Activated CD4-positive, CD25-positive, alpha-beta regulatory T cell treated with anti-CD3 and anti-CD28 coated beads, Interleukin-2, amount 50 U/mL, for 24 hours (primary cell): ENCODE data around the gene CYP4A22.
"Not testable (repeated sequence)": the region's sequence is repeated elsewhere in the genome, so short reads cannot be mapped to it uniquely, and the experiment has no call there.

Source experiments
- ATAC-seq, 2 donors: fragments of 150-1000 bp; cut with Tn5 transposase; one replicate each; pipeline ENCODE4 v1.10.0; 2021; ENCODE audit warnings: mild to moderate bottlenecking in 1 of 2, moderate library complexity in 1 of 2

CYP4A22 gene

DNA sequence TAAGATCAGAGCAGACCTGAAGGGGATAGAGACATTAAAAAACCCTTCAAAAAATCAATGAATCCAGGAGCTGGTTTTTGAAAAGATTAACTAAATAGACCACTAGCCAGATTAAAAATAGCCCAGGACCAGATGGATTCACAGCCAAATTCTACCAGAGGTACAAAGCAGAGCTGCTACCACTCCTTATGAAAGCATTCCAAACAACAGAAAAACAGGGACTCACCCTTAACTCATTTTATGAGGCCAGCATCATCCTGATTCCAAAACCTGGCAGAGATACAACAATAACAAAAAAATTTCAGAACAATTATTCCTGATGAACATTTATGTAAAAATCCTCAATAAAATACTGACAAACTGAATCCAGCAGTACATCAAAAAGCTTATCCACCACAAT is 19.2 kb downstream of the CYP4A22 start:
- ATAC-seq, result not testable (repeated sequence)

DNA sequence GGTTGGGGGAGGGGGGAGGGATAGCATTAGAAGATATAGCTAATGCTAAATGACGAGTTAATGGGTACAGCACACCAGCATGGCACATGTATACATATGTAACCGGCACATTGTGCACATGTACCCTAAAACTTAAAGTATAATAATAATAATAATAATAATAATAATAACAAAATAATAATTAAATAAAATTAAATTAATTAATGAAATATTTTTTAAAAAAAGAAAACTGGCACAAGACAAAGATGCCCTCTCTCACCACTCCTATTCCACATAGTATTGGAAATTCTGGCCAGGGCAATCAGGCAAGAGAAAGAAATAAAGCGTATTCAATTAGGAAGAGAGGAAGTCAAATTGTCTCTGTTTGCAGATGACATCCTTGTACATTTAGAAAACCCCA is 20.7 kb downstream of the CYP4A22 start:
- not testable (repeated sequence) for ATAC-seq

DNA sequence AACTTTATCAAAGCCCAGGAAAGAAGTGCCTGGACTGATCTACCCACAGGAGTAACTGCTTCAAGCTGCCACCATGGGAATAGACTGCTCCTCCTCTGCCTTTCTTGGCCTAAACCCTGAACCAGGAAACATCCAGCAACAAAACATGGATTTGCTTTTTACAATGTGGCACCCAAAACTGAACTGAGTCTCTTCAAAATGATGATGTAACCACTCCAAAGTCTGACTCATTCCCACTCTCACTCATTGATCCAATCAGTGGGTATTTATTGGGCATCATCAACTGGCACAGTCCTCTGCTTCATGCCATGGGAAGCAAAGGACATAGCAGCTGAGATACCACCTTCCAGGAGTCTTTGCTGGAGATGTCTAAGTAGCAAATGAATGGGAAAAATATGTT is 23.5 kb downstream of the CYP4A22 start:
- no peak for ATAC-seq

DNA sequence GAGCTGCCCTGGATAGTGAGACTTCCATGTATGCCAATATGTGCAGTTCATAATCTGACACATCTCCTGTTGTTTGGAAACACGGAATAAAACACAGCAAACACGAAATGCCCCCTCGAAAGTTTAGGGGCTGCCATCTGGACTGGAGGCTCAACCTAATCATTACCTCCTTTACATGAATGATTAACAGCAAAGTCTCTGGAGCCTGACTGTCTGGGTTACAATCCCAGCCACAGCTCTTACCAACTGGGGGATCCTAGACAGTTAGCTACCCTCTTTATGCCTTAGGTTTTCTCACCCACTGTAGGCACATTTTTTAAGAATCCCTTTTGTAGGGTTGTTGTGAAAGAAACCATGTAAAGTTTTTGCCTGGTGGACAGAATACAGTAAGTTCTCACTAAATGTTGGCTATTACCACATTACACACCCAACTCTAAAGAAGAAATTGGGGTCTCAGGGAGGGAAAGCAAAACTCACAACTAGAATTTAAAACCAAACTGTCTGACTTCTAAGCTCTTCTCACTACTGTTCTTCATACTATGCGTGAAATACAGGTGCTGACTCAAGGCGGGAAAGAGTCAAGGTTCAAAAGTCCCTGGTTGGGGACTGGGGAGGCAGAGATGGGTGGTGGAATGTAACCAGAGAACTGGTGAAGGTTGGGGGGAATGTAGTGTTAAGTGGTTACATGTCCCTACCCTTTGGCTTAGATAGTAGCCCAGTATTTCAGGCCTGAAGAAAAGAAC is 24.2 kb downstream of the CYP4A22 start:
- no peak for ATAC-seq

GRCh38 chr1:47164552-47164951 is 27.3 kb downstream of the CYP4A22 start:
- no peak for ATAC-seq

DNA sequence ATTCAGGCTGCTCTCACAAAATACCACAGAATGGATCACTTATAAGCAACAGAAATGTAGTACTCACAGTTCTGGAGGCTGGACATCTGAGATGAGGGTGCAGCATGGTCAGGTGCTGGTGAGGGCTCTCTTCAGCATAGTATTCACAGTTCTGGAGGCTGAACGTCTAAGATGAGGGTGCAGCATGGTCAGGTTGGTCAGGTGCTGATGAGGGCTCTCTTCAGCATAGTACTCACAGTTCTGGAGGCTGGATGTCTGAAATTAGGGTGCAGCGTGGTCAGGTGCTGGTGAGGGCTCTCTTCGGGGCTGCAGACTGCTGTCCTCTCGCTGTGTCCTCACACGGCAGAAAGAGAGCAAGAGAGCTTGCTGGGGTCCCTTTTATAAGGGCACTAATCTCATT is 35.5 kb downstream of the CYP4A22 start:
- no peak for ATAC-seq

- no peak for ATAC-seq
These were observed 37.4 kb downstream of the CYP4A22 start for GRCh38 chr1:47174656-47175020.

- ATAC-seq, result peak; percentile 30 to 42
These were observed 38.1 kb downstream of the CYP4A22 start for GRCh38 chr1:47175227-47175934.

DNA sequence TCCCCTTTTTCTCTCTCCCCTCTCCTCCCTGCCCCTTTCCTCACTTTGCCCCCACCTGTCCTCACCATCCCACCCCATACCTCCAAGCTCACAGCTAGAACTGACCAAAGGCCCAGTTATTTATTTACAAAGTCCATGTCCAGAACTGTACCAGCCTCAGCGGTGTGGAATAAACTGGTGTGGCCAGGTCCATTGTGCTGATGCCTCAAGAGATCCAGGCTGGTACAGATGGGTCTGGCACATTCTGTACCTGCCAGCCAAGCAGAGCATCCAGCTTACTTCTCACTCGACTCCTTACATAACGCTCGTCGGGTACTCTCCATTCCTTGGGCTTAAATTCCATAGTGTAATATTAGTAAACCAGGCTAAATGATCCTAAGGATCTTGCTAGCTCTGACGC is 40.8 kb downstream of the CYP4A22 start:
- ATAC-seq, result no peak

GRCh38 chr1:47178654-47179016 is 41.4 kb downstream of the CYP4A22 start:
- ATAC-seq, result no peak

DNA sequence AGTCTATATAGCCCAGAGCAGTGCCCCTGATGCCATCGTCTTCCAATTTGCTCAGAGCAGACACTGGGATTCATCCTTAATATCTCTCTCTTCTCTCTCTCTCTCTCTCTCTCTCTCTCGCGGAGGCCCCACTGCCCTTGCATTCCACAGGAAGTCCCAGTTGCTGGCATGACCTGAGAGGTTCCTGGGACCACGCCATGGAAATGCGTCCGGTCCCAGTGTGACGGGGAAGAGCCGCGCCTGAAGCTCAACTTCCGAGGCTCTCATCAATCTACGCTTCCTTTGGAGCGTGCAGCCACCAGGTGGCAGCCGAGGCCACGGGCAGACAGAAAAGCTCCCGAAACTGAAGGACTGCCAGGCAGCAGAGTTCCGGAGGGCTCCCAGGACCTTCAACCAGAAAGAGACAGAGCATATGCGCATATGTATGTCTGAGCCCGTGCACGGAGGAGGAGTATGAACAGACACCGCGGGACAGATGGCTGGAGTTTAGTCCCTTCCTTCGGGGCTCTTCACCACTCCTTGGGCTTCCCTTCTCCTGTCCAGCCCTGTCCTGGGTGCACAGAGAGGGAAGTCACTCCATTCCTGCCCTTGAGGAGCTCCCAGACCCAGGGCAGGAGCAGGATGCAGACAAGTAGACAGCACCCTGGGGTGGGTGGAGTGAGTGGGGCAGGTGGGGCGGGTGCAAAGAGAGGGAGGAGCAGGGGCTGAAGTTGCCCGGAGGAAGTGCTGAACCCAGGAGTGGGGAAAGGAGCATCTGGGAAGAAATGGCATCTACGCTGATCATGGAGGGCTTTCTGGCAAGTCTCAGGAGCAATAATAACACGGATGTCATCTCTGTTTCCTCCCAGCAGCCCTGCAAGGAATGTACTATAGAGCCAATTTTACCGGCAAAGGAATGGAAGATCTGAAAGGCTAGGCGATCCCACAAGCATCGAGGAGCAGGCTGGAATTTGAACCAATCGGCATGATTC is 42.1 kb downstream of the CYP4A22 start:
- ATAC-seq, result peak; percentile 77 to 79

DNA sequence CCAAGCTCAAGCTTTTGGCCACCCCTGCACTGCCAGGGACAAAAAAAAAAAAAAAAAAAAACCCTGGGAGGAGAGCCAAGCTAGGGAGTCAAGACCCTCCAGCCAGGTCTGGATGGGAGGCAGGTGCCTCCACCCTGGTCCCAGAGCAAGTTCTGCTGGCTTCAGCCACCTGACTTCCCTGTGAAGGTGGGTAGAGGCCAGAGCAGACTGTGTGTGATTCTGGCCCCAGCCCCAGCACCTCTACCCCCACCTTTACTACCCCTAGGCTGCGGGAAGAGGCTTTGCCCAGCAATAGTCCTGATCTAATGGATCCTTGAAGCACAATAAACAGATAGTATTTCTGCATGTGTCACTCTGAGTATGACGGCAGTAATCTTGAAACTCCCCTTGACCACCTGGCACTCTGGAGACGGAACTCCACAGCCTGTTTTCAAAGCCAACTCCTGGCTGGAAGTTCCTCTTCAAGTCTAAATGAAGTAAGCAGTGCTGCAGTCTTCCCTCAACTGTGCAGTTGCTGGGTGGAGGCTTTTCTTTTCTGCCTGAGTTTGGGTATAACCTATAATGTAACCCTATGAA is 42.8 kb downstream of the CYP4A22 start:
- no peak for ATAC-seq

DNA sequence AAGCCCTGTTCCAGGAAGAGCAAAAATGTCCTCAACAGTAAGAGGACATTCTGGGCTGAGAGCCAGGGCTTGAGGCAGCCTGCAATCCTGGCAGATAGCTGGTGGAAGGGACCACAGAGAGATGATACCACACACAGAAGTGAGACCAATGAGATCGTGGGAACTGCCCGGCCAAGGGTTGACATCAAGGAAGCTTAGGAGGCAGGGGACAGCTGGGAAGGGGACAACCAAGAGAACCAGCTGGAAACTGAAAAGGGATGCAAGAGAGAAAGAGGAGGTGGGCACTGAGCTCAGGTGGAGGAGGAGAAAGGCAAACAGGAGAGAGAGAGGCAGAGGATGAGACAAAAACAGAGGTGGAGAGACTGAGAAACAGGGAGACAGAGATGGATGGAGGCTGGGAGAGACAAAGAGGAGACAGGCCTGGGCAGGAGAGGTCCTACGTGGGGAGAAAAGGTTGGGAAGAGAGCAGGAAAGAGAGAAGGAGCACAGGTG is 43.4 kb downstream of the CYP4A22 start:
- no peak for ATAC-seq

DNA sequence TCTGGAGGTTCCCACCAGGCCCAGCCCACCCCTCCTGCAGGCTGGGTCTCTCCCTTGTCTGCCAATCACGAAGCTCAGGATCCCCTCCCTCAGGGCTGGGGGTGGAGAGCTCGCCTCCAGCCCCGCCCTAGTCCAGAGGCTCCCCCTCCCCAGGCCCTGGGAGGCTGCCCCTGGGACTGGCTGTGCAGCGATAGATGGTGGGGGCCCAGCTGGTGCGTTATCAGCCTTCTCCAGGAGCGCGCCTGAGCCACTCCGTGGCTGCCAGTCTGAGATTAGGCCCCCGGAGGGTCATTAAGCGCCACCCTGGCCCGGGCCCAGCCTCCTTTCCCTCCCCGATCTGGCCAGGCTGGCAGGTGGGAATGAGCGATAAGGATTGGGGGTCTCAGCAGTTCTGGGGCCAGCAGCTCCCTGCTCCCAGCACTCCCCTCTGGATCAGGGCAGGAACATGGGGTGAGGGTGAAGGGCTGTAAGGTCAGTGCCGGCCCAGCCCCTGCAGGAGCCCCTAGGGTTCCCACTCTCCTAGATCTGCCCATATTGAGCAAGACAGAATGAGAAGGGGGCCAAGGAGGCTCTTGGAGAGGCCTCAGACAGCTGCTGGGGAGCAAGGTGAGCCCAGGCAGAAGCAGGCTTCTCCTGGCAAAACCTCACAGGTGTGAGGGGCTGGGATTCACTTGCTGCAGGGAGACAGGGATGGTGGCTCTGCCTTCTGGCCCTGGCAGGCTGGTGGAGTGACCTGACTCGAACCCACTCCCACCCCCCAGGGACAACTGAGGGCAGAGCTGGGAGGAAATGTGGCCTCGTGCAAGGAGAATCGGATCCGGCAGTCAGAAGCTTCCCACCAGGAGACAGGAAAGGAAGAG is 44.1 kb downstream of the CYP4A22 start:
- ATAC-seq, result no peak

- no peak for ATAC-seq
These were observed 44.9 kb downstream of the CYP4A22 start for GRCh38 chr1:47181955-47182675.

DNA sequence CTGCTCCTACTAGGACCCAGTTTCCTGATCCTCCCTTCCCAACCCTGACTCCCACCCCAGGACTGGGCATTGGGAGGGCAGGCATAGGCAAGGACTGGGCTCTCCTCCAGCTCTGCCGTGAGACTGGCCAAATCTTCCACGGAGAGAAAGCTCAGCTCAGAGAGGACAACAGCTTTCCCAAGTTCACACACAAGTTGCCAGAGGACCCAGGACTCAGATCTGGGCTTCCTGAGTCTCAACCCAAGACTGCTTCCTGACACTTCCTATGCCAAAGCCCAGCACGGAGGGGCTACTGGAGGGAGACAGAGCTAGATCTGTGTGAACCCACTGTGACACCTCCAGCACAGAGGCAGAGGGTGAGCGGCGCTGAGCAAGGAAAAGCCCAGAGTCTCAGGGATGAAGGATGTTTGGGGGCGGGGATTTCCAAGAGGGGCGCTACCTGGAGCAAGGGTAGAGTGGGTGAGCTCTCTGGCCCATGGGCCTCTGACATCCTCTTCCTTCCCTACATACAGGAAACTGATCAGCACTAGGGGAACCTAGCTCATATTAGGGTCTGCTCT is 45.5 kb downstream of the CYP4A22 start:
- no peak for ATAC-seq

DNA sequence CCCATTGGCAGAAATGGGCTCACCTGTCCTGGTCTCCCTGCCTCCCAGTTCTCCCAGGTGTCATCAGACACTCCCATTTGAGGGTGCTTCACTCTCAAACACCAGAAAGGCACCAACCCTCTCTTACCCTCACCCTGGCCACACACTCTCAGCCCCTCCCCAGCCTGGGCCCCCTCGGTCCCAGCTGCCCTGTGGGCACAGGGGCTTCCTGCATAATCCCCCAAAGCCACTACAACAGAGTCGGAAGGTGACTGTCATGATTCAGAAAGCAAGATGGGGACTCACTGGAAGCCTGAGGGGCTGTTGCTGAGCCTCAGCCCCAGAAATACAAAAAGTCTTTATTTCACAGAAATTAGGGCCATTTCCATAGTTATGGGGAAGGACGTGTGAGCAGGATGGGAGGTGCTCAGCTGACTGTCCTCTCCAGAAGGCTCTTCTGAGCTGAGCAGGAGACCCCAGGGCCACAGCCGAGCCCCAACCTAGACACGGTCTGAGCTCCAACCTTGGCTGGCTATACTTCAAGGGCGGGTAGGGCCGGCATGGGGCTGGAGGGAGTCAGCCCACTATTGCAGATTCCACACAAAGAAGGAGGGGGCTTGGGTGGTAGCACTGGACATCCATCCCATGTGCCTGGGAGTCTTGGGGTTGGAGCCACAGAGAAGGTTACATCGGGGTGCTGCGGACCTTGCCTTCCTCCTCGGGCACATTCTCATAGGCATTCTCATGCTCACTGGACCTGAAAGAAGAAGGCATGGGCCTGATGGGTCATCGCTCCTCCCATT is 46.3 kb downstream of the CYP4A22 start:
- no peak for ATAC-seq

DNA sequence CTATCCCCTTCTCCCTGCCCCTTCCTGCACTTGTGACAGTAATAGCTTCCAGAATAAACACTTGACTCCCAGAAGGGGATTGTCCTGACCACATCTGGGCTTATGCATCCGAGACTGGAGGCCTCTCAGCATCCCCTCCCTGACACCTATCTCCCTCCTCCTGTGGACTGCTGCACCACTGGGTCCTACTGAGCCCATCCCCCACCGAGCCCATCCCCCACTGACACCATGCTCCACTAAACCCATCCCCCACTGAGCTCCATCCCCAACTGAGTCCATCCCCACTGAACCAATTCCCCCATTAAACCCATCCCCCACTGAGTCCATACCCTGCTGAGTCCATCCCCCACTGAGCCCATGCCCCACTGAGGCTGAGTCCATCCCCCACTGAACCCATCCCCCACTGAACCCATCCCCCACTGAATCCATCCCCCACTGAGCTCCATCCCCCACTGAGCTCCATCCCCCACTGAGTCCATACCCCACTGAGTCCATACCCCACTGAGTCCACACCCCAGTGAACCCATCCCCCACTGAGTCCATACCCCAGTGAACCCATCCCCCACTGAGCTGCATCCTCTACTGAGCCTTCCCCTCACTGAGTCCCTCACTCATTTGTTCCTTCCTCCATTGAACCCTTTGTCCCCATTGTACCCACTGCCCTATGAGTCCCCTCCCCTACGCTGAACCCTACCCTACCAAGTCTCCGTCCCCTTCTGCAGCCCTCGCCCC is 47.0 kb downstream of the CYP4A22 start:
- ATAC-seq, result no peak
